Psoas muscle (tissue), 8 donors: ENCODE data around the gene PODXL. TPM values are rescaled to one million over a fixed set of nuclear protein-coding genes. Genes with fewer than 3 reads are reported as not detected.

Experiments
- ATAC-seq, 4 donors: fragments of 200-7000 bp; cut with Tn5 transposase; one replicate each; pipeline ENCODE4 v1.9.1; 2020; ENCODE audit warnings: moderate library complexity in 3 of 4, mild to moderate bottlenecking in 2 of 4
- DNase-seq, 2 donors: peaks; one replicate each; pipeline ENCODE4 v3.0.0-alpha.2; 2020
- H3K27ac ChIP-seq: fragments of 200-600 bp; one replicate; pipeline ENCODE4 v1.8.0; 2022
- H3K27me3 ChIP-seq, 3 donors: fragments of 200-600 bp in 1 of 3; one replicate each; pipeline versions ENCODE4 v1.6.1 to v1.8.0; 2013 to 2022; ENCODE audit warnings: low read length in 2 of 3, mild to moderate bottlenecking in 2 of 3, moderate library complexity in 1 of 3; ENCODE audit not compliant: insufficient read depth in 3 of 3
- H3K36me3 ChIP-seq, 2 donors: fragments of 200-600 bp in 1 of 2; one replicate each; pipeline versions ENCODE4 v1.6.1 to v1.8.0; 2013 to 2022; ENCODE audit warnings: low read depth in 1 of 2, mild to moderate bottlenecking in 1 of 2, moderate library complexity in 1 of 2; ENCODE audit not compliant: insufficient read depth in 1 of 2
- H3K4me1 ChIP-seq: fragments of 200-600 bp; one replicate; pipeline ENCODE4 v1.8.0; 2022
- H3K4me3 ChIP-seq: fragments of 200-600 bp; one replicate; pipeline ENCODE4 v1.8.0; 2022; ENCODE audit warnings: mild to moderate bottlenecking
- H3K9me3 ChIP-seq: fragments of 200-600 bp; one replicate; pipeline ENCODE4 v1.8.0; 2022
- CTCF ChIP-seq: fragments of 200-600 bp; IDR thresholded peaks from one replicate; pipeline ENCODE4 v1.8.0; 2022; ENCODE audit warnings: antibody characterized with exemption
- WGBS, 3 donors: extraction: QIAGEN DNeasy Blood & Tissue Kit; methylation state at CpG; one replicate each; pipeline versions ENCODE4 v1.1.6 to v1.1.7; 2013; 5-methylcytosine and 5-hydroxymethylcytosine counted together
- intact Hi-C, 2 donors: fragments of 100-400 bp; cut with DNase I; formaldehyde crosslinking; loops; one replicate each; pipeline versions ENCODE4 v1.11.0 to v1.14.2; 2022
- long read RNA-seq, 2 donors: library from polyadenylated mRNA; unstranded; transcript quantifications; one replicate each; pipeline ENCODE4 v2.0.0, GENCODE V29; 2021
- polyA plus RNA-seq, 3 donors: library from polyadenylated mRNA; stranded (reverse); fragments of 200-250 nt; gene quantifications; one replicate each; pipeline ENCODE4 v1.2.3, GENCODE V29; 2013
- total RNA-seq, 4 donors: library from RNA; stranded (reverse); fragmentation: NEBNext Ultra II Directional in 2 of 4; extraction: Animal tissue kit (Norgen Biotek cat#: 25700) in 2 of 4; gene quantifications; one replicate each; pipeline versions ENCODE4 v1.2.1 to v1.2.4, GENCODE V29; 2021 to 2023
- donor health status: healthy with polysubstance abuse.
- donor health status: DM: no; HTN: no; CAD: no; lungs with moderate emphysema.
- donor health status: Bipolar disorder and iron deficiency.
- donor health status: healthy.
- donor health status: DM: yes; HTN: yes; CAD: no.
- donor health status: DM: no; HTN: no; CAD: no.
- donor health status: DM: no; HTN: no; CAD: no.
- donor health status: DM: yes; HTN: yes; CAD: no.

The PODXL gene
- total RNA-seq (10 to 100 TPM; 16.2 to 46.8 (median 21.8) TPM), polyA plus RNA-seq (10 to 100 TPM in 2 of 3 donors, 1 to 10 TPM in 1; 9.0 to 13.3 (median 10.6) TPM)
- long read RNA-seq, donor 1, partial matches to known transcripts, result 6 of 14 reads
- long read RNA-seq, donor 1, other reads (novel, unspliced or antisense), result 8 of 14 reads
- long read RNA-seq, donor 2, partial matches to known transcripts, result 1 of 20 reads
- long read RNA-seq, donor 2, other reads (novel, unspliced or antisense), result 16 of 20 reads

- peaks cover 12% of the 10 kb centered on the region for H3K4me1 ChIP-seq
- peak within 1 kb of the TSS; percentile 77 for H3K27ac ChIP-seq
- TF ChIP-seq CTCF, result no peak
- DNase-seq (peak; percentile 80 to 89), ATAC-seq (peak; percentile 78 to 88 (median 84))
- intact Hi-C loops, result loop anchor here in 1 of 2 donors (2.0 to 5.0 kb wide), 2 partner anchors 25 to 96 kb away; no protein-coding TSS in a partner anchor
- H3K36me3 ChIP-seq, result no peaks in the 10 kb centered on the region
- peaks cover 0 to 6% (median 0%) of the 10 kb centered on the region in 3 donors for H3K27me3 ChIP-seq
- peak within 1 kb of the TSS; percentile 79 for H3K4me3 ChIP-seq
- H3K9me3 ChIP-seq, result no peaks in the 10 kb centered on the region
- 1% methylated on average over 62 to 103 of the region's 112 CpGs for WGBS, 3 donors
These were observed at the start of gene PODXL for GRCh38 chr7:131556053-131556908. Gene PODXL (minus strand): TSS chr7:131556628. CDS start chr7:131556359, 269 bp downstream.

- intact Hi-C loops, result no loop called here
- Histone ChIP-seq H3K9me3 (no peaks in the 10 kb centered on the region), H3K36me3 (no peaks in the 10 kb centered on the region), H3K27me3 (no peaks in the 10 kb centered on the region), H3K27ac (no peak overlapping the region), H3K4me1 (no peaks in the 10 kb centered on the region), H3K4me3 (no peak overlapping the region)
- DNase-seq, result no peak
- WGBS, 3 donors, result 45 to 53% (median 47%) methylated on average over 9 of the region's 9 CpGs
- no peak for ATAC-seq
- no peak for TF ChIP-seq CTCF
These were observed 49.0 kb upstream of the PODXL start for GRCh38 chr7:131605280-131605878.

GRCh38 chr7:131604841-131605279 lies 48.4 kb upstream of the PODXL start:
- Histone ChIP-seq H3K36me3 (no peaks in the 10 kb centered on the region), H3K9me3 (no peaks in the 10 kb centered on the region), H3K4me3 (no peak overlapping the region), H3K27me3 (no peaks in the 10 kb centered on the region), H3K4me1 (no peaks in the 10 kb centered on the region), H3K27ac (no peak overlapping the region)
- WGBS, 3 donors, result 48 to 58% (median 50%) methylated on average over 7 of the region's 7 CpGs
- no peak for TF ChIP-seq CTCF
- intact Hi-C loops, result no loop called here
- ATAC-seq (no peak), DNase-seq (no peak)

GRCh38 chr7:131603932-131604331 lies 47.5 kb upstream of the PODXL start:
- no peaks in the 10 kb centered on the region for H3K36me3 ChIP-seq
- intact Hi-C loops, result no loop called here
- WGBS, 3 donors, result 95 to 100% (median 100%) methylated on average over 2 of the region's 2 CpGs

More at GRCh38 chr7:131603932-131604331, 47.5 kb upstream of the PODXL start:
- H3K4me3 ChIP-seq, result no peak overlapping the region
- no peaks in the 10 kb centered on the region for H3K9me3 ChIP-seq
- H3K27ac ChIP-seq, result no peak overlapping the region
- H3K27me3 ChIP-seq, result no peaks in the 10 kb centered on the region
- no peaks in the 10 kb centered on the region for H3K4me1 ChIP-seq
- DNase-seq (no peak), ATAC-seq (no peak)
- TF ChIP-seq CTCF, result no peak
